HG03139 (cell line): ENCODE data around the gene MAPK14.
"Not testable (repeated sequence)": the region's sequence is repeated elsewhere in the genome, so short reads cannot be mapped to it uniquely, and the experiment has no call there.

Experiments used
- ATAC-seq: cut with Tn5 transposase; IDR thresholded peaks from one replicate; pipeline ENCODE4 v1.9.1; 2021; ENCODE audit not compliant: unreplicated experiment

Gene MAPK14

GRCh38 chr6:36067374-36068011 lies 39.9 kb downstream of the MAPK14 start:
- no peak for ATAC-seq

GRCh38 chr6:36068012-36068392 lies 40.4 kb downstream of the MAPK14 start:
- ATAC-seq = no peak

DNA sequence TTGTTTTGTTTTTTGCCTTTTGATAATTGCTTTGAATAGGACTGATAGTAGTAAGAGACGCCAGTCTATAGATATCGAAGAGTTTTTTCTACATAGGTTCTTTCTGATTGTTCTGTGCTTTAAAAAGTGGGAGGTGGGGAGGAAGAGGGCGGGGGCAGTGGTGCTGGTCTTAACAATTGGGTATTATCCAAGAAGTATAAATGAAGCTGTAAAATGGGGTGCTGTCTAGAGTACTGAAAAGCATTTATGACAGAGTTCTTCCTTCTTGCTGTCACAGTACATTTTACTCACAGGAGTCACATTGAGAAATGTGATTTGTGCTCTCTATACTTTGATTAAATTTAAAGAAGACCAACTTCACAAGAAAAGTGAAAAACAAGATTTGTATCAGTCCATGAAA lies 41.0 kb downstream of the MAPK14 start:
- no peak for ATAC-seq

- no peak for ATAC-seq
Measured at GRCh38 chr6:36069573-36069972, 42.0 kb downstream of the MAPK14 start.

GRCh38 chr6:36070252-36070651 lies 42.6 kb downstream of the MAPK14 start:
- no peak for ATAC-seq

- no peak for ATAC-seq
Measured at GRCh38 chr6:36071281-36071680, 43.7 kb downstream of the MAPK14 start.

- no peak for ATAC-seq
Measured at GRCh38 chr6:36071714-36072113, 44.1 kb downstream of the MAPK14 start.

GRCh38 chr6:36072681-36073080 lies 45.1 kb downstream of the MAPK14 start:
- ATAC-seq = no peak

GRCh38 chr6:36073587-36073986 lies 46.0 kb downstream of the MAPK14 start:
- no peak for ATAC-seq

DNA sequence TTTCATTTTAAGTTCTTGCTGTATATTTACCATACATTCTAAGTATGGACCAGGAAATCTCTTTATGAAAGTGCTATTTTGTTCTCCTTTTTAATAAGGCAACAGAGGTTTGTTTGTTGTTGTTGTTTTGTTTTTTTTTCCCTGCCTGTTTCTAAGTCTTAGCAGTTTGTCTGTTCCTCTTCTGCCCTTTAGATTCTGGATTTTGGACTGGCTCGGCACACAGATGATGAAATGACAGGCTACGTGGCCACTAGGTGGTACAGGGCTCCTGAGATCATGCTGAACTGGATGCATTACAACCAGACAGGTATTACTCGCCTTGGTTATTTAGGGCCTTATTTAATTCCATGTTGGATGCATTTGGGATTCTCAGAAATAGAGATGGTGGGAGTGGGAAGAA lies 48.0 kb downstream of the MAPK14 start:
- no peak for ATAC-seq

- no peak for ATAC-seq
Measured at GRCh38 chr6:36076178-36077063, 48.8 kb downstream of the MAPK14 start.

DNA sequence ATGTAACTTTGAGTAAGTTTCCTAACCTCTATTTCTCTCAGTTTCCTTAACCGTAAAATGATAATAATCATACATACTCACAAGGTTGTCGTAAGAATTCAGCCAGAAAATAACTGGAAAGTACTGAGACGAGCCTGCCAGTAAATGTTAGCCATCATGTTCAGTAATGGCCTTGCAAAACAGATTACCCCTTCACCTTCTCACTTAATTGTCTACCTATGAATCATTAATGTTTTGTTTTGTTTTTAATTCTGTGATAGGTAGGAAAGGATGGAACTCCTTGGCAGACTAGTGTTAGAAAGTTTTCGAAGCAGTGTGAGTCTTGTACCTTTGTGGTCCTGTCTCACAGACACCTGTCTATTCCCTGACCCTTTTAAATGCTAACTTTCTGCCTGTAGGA lies 50.6 kb downstream of the MAPK14 start:
- ATAC-seq = no peak

GRCh38 chr6:36079601-36080000 lies 52.0 kb downstream of the MAPK14 start:
- ATAC-seq = no peak

GRCh38 chr6:36082318-36082717 lies 54.7 kb downstream of the MAPK14 start:
- no peak for ATAC-seq

DNA sequence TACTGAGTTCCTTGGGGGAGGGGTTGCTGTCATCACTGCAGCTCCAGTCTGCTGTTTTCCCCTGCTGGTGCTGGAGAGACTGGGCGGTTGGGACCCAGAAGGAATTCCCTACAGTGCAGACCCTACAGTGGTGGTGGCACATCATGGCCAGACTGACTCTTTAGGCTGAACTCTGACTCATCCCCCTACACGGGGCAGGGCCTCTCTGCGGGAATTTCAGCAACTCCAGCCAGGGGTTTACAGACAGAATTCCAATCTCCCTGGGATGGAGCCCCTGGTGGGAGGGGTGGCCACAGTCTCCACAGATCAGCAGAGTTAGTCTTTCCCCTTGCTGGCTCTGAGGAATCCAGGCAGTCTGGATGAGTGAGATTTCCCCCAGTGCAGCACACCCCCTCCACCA lies 55.8 kb downstream of the MAPK14 start:
- no peak for ATAC-seq

DNA sequence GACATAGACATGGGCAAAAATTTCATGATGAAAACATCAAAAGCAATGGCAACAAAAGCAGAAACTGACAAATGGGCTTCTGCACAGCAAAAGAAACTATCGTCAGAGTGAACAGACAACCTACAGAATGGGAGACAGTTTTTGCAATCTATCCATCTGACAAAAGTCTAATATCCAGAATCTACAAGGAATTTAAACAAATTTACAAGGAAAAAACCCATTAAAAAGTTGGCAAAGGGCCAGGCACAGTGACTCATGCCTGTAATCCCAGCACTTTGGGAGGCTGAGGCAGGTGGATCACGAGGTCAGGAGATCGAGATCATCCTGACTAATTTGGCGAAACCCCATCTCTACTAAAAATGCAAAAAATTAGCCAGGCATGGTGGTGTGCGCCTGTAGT lies 60.6 kb downstream of the MAPK14 start:
- ATAC-seq = not testable (repeated sequence)

DNA sequence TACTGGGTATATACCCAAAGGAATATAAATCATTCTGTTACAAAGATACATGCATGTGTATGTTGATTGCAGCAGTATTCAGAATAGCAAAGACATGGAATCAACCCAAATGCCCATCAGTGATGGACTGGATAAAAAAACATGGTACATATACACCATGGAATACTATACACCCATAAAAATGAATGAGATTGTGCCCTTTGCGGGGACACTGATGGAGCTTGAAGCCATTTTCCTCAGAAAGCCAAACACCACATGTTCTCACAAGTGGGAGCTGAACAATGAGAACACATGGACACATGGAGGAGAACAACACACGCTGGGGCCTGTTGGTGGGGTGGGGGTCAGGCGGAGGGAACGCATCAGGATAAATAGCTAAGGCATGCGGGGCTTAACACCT lies 61.4 kb downstream of the MAPK14 start:
- no peak for ATAC-seq

DNA sequence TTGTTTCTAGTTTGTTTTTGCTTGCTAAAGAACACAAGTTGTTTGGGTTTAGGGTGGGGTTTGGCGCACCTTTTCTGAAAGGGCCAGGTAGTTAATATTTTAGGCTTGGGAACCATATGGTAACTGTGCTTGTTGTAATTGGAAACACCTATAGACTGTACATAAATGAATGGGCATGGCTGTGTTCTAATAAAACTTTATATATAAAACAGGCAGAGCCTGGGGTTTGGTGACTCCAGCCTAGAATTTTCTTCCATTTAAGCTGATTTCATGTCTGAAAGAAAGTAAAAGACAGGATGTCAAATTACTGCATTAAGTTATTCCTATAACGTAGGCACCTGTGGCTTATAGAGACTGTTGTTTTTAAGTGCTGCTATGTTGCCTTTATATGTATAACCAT lies 66.6 kb downstream of the MAPK14 start:
- ATAC-seq = no peak

DNA sequence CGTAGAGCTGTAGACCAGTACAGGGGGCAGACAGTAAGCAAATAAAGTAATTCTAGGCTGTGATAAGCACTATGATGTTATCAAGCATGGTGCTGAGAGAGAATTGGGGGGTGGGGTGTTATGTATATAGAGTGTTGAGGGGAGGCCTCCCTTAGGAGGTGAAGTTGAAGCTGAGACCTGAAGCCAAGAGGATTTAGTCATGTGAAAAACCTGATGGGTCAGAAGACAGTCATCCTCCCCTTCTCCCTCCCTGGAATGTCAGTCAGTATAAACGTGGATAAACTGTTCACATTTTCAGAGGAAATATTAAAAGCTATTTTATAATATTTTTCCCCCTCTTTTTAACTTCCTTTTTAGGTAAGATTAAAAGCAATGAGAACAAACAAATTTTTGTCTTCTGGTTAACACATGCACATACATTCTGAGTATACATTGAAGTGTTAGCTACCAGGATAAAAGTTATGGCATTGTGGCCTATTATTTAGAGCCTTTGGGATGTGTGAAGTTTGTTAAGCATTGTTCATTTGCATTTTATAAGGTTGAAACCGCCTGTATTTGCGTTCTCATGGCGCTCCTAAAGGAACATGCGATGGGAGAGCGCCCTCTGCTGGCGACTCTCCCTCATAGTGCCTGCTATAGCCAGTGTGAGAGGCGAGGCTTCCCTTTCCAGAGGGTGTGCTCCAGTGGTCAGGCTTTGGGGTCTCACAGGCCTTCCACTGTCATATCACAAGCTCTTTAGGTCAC lies 67.3 kb downstream of the MAPK14 start:
- ATAC-seq = no peak

- no peak for ATAC-seq
Measured at GRCh38 chr6:36095497-36096391, 68.1 kb downstream of the MAPK14 start.
